UCSD-AML1 (cell line): Measurements from ENCODE around the gene GRK6.
"Not testable (repeated sequence)": the region's sequence is repeated elsewhere in the genome, so short reads cannot be mapped to it uniquely, and the experiment has no call there.

Experiments
- DNase-seq: peaks from one replicate; lab custom pipeline; 2025; ENCODE audit not compliant: unreplicated experiment; lab: John Stamatoyannopoulos, UW

GRK6 gene

GRCh38 chr5:177397875-177398390 is 28.5 kb upstream of the GRK6 start:
- no peak for DNase-seq

GRCh38 chr5:177399997-177400868 is 26.2 kb upstream of the GRK6 start, which contains the start of gene PFN3:
Gene PFN3, minus strand, starts transcription at chr5:177400661. Its CDS starts 85 bp downstream, at chr5:177400576.
- DNase-seq, result no peak

- no peak for DNase-seq
Measured at GRCh38 chr5:177402271-177403043, 24.0 kb upstream of the GRK6 start.

- no peak for DNase-seq
Measured at GRCh38 chr5:177403102-177403791, 23.2 kb upstream of the GRK6 start.

- DNase-seq, result peak; percentile 89
Measured at GRCh38 chr5:177403792-177404640, 22.5 kb upstream of the GRK6 start.

- no peak for DNase-seq
Measured at GRCh38 chr5:177404641-177405179, 21.8 kb upstream of the GRK6 start.

- no peak for DNase-seq
Measured at GRCh38 chr5:177405312-177405711, 21.2 kb upstream of the GRK6 start.

- peak; percentile 80 for DNase-seq
Measured at GRCh38 chr5:177405805-177406204, 20.7 kb upstream of the GRK6 start.

GRCh38 chr5:177409043-177409801 is 17.3 kb upstream of the GRK6 start, which contains the start of gene F12:
Gene F12, minus strand, starts transcription at chr5:177409564. Its CDS starts 37 bp downstream, at chr5:177409527.
- no peak for DNase-seq

GRCh38 chr5:177410575-177410974 is 15.9 kb upstream of the GRK6 start:
- no peak for DNase-seq

- no peak for DNase-seq
Measured at GRCh38 chr5:177412603-177413233, 13.8 kb upstream of the GRK6 start.

- no peak for DNase-seq
Measured at GRCh38 chr5:177414481-177414880, 12.0 kb upstream of the GRK6 start.

GRCh38 chr5:177417081-177417480 is 9.4 kb upstream of the GRK6 start:
- not testable (repeated sequence) for DNase-seq

- DNase-seq, result no peak
Measured at GRCh38 chr5:177419046-177419445, 7.4 kb upstream of the GRK6 start.

- not testable (repeated sequence) for DNase-seq
Measured at GRCh38 chr5:177420472-177420871, 6.0 kb upstream of the GRK6 start.

- no peak for DNase-seq
Measured at GRCh38 chr5:177421062-177421798, 5.2 kb upstream of the GRK6 start.

- no peak for DNase-seq
Measured at GRCh38 chr5:177423671-177424070, 2.8 kb upstream of the GRK6 start.

- DNase-seq, result no peak
Measured at GRCh38 chr5:177425196-177425800, 1.2 kb upstream of the GRK6 start.
